Fibroblast of lung (primary cell): ENCODE results near the gene RAB44. TPM values are rescaled to one million over a fixed set of nuclear protein-coding genes. Genes with fewer than 3 reads are reported as not detected.

Source experiments
- DNase-seq, 2 donors: peaks; one replicate each; pipeline versions ENCODE4 v3.0.0 to v3.0.0-alpha.2; 2010; ENCODE audit warnings: low read depth in 2 of 2
- H2AFZ ChIP-seq: 2 replicates; pipeline ENCODE4 v1.5.1; 2012; ENCODE audit warnings: low read length, control low read depth, inconsistent platforms
- H3K27ac ChIP-seq: 2 replicates; pipeline ENCODE4 v1.5.1; 2011; ENCODE audit warnings: low read length, control low read depth; ENCODE audit not compliant: insufficient read depth
- H3K27me3 ChIP-seq: 2 replicates; pipeline ENCODE4 v1.5.1; 2011; ENCODE audit warnings: mild to moderate bottlenecking, low read length; ENCODE audit not compliant: control insufficient read depth, insufficient read depth
- H3K36me3 ChIP-seq: 2 replicates; pipeline ENCODE4 v1.5.1; 2011; ENCODE audit warnings: low read length; ENCODE audit not compliant: control insufficient read depth, insufficient read depth
- H3K4me1 ChIP-seq: 2 replicates; pipeline ENCODE4 v1.5.1; 2011; ENCODE audit warnings: low read length; ENCODE audit not compliant: control insufficient read depth, insufficient read depth; ENCODE audit errors: extremely low read depth
- H3K4me2 ChIP-seq: 2 replicates; pipeline ENCODE4 v1.5.1; 2011; ENCODE audit warnings: low read length, control low read depth; ENCODE audit not compliant: insufficient read depth; ENCODE audit errors: extremely low read depth
- H3K4me3 ChIP-seq, 4 experiments: fragments of 200-600 bp in 1 of 4; sonication (generic) in 1 of 4; replicated peaks in 1 of 4; 2 replicates each; pipeline ENCODE4 v1.5.1; 2011 to 2016; ENCODE audit warnings: low read length in 4 of 4, low read depth in 3 of 4, mild to moderate bottlenecking in 3 of 4, control low read depth in 2 of 4, inconsistent platforms in 1 of 4, mixed read lengths in 1 of 4; ENCODE audit not compliant: insufficient read depth in 1 of 4; ENCODE audit errors: control extremely low read depth in 1 of 4
- H3K79me2 ChIP-seq: 2 replicates; pipeline ENCODE4 v1.5.1; 2012; ENCODE audit warnings: mild to moderate bottlenecking, low read length, inconsistent platforms; ENCODE audit not compliant: control insufficient read depth, insufficient read depth
- H3K9ac ChIP-seq: 2 replicates; pipeline ENCODE4 v1.5.1; 2011; ENCODE audit warnings: mild to moderate bottlenecking, low read length, control low read depth; ENCODE audit not compliant: insufficient read depth
- H3K9me3 ChIP-seq: 2 replicates; pipeline ENCODE4 v1.5.1; 2012; ENCODE audit warnings: low read depth, low read length; ENCODE audit not compliant: control insufficient read depth, insufficient read depth
- H4K20me1 ChIP-seq: 2 replicates; pipeline ENCODE4 v1.5.1; 2011; ENCODE audit warnings: low read length; ENCODE audit not compliant: control insufficient read depth, insufficient read depth; ENCODE audit errors: extremely low read depth
- CTCF ChIP-seq, 2 donors: IDR thresholded peaks in 1 of 2; conservative IDR thresholded peaks in 1 of 2; 1 replicate in 1 of 2; 2 replicates in 1 of 2; pipeline ENCODE4 v1.5.1; 2011 to 2012; ENCODE audit warnings: low read length in 2 of 2, control low read depth in 1 of 2, inconsistent platforms in 1 of 2, low read depth in 1 of 2, mild to moderate bottlenecking in 1 of 2
- EZH2 ChIP-seq: IDR thresholded peaks from 2 replicates; pipeline ENCODE4 v1.5.1; 2012; ENCODE audit warnings: low read length, control low read depth, mild to moderate bottlenecking; ENCODE audit errors: missing control alignments
- polyA plus RNA-seq, 2 donors: library from polyadenylated mRNA; depleted of rRNA in 1 of 2; stranded (reverse) in 1 of 2; unstranded in 1 of 2; fragments of >200 nt; gene quantifications; 2 replicates each; pipeline ENCODE4 v1.2.1, GENCODE V29; 2011 to 2012; ENCODE audit warnings: missing spikeins in 1 of 2
- total RNA-seq: library from RNA; depleted of rRNA; stranded (reverse); fragments of >200 nt; gene quantifications from 2 replicates; pipeline ENCODE4 v1.2.1, GENCODE V29; 2014

Gene RAB44
- total and polyA plus RNA-seq, 2 donors (not counting 1 experiment from before 2014, with no cell fraction given), result under 0.01 TPM; not detected in 1

- DNase-seq, result no peak
- Histone ChIP-seq H3K4me2 (no peak overlapping the region), H3K27ac (peak overlapping the region; percentile 2), H2AFZ (no peak overlapping the region), H3K4me1 (peaks cover 4% of the 10 kb centered on the region), H4K20me1 (peaks cover 3% of the 10 kb centered on the region), H3K79me2 (peaks cover 32% of the 10 kb centered on the region), H3K4me3 (no peak overlapping the region), H3K27me3 (no peaks in the 10 kb centered on the region), H3K9me3 (no peaks in the 10 kb centered on the region), H3K36me3 (peaks cover 29% of the 10 kb centered on the region), H3K9ac (no peak overlapping the region)
- TF ChIP-seq EZH2 (no peak), CTCF (conservative IDR thresholded peaks at IDR 0.05 in 1 of 2, IDR thresholded peaks at IDR 0.05 in 1 of 2; ENCODE audit: low read depth in 1 of 2, low read length in 2 of 2) (no peak)
Observed at GRCh38 chr6:36686668-36687513, 10.7 kb upstream of the RAB44 start.

GRCh38 chr6:36688063-36688738, 9.4 kb upstream of the RAB44 start:
- H4K20me1 ChIP-seq, result peaks cover 3% of the 10 kb centered on the region
- DNase-seq, result peak; percentile 38 to 56

More at GRCh38 chr6:36688063-36688738, 9.4 kb upstream of the RAB44 start:
- Histone ChIP-seq H3K9ac (no peak overlapping the region), H3K27me3 (no peaks in the 10 kb centered on the region), H3K79me2 (peaks cover 19% of the 10 kb centered on the region), H2AFZ (no peak overlapping the region), H3K27ac (no peak overlapping the region), H3K36me3 (peaks cover 27% of the 10 kb centered on the region), H3K4me1 (no peaks in the 10 kb centered on the region), H3K4me3 (no peak overlapping the region), H3K4me2 (no peak overlapping the region), H3K9me3 (no peaks in the 10 kb centered on the region)
- TF ChIP-seq EZH2 (no peak), CTCF (conservative IDR thresholded peaks at IDR 0.05 in 1 of 2, IDR thresholded peaks at IDR 0.05 in 1 of 2; ENCODE audit: low read depth in 1 of 2, low read length in 2 of 2) (no peak)
